ENCODE measurements around the gene PTPN18.

The PTPN18 gene

DNA sequence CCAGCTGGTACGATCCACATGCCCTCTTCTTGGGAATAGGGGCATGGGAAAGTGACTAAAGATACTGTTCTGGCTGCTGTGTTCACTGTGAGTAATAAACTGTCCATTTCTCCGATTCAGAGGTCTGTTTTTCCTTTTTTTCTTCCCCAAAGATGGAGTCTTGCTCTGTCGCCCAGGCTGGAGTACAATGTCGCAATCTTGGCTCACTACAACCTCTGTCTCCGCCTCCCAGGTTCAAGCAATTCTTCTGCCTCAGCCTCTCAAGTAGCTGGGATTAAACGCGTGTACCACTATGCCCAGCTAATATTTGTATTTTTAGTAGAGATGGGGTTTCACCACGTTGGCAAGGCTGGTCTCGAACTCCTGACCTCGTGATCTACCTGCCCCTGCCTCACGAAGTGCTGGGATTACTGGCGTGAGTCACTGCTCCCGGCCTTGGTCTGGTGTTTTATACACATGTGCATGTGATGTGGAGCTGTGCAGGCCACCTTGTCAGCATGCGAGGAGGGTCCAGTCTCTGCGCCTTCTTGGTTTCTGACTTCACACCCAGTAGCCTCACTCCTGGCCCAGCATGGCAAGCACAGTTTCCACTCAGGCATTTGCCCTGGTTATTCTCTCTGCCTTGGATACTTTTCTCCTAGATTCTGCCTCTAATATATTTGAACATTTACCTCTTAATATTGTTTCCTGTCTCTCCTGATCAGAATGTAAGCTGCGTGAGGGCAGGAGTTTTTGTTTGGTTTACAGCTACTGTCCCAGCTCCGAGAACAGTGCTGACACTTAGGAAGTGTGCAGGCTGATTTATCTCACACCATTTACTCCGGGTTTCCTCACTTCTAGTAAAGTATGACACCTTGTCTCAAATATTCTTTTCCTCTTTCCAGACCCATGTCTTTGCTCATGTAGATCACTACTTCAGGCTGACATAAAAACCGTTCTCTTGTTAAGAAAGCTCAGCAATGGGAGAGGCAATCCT, 19.7 kb downstream of the PTPN18 start:
- H3K27me3 Mint-ChIP-seq (ENCODE audit: low read depth), result no peaks in the 10 kb centered on the region
- H3K4me3 Mint-ChIP-seq, result peak overlapping the region; percentile 51
- peaks cover 69% of the 10 kb centered on the region for H3K36me3 Mint-ChIP-seq (ENCODE audit: low read depth)
- peaks cover 70% of the 10 kb centered on the region for H3K4me1 Mint-ChIP-seq (ENCODE audit: low read depth)
- peaks cover 3% of the 10 kb centered on the region for H3K9me3 Mint-ChIP-seq
- no peak for DNase-seq (ENCODE audit: low spot score)
- H3K27ac Mint-ChIP-seq, result peak overlapping the region; percentile 56

GRCh38 chr2:130376433-130377293, 20.8 kb downstream of the PTPN18 start:
- Mint-ChIP-seq H3K4me1 (ENCODE audit: low read depth) (peaks cover 63% of the 10 kb centered on the region), H3K9me3 (peaks cover 3% of the 10 kb centered on the region), H3K4me3 (peak overlapping the region; percentile 51), H3K36me3 (ENCODE audit: low read depth) (peaks cover 67% of the 10 kb centered on the region), H3K27me3 (ENCODE audit: low read depth) (no peaks in the 10 kb centered on the region), H3K27ac (peak overlapping the region; percentile 56)
- DNase-seq (ENCODE audit: low spot score), result no peak

DNA sequence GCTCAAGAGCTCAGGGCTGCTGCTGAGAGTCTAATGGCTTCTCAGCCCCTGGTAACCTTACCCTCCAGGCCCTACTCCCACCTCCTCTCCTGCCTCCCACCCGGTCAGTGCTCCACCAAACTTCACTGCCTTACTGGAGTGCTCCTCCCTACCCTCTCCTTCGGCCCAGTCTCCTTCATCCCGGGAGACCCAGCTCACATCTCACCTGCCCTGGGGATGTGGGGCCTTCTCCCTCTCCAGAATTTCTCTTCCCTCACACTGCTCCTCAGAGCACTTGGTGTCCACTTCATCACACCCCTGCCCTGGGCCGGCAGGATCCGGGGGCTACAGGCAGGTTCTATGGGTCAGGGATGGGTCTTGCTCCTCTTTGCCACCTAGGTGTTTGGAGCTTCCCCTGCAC, 21.6 kb downstream of the PTPN18 start:
- H3K36me3 Mint-ChIP-seq (ENCODE audit: low read depth), result peaks cover 74% of the 10 kb centered on the region

GRCh38 chr2:130378206-130378897, 22.5 kb downstream of the PTPN18 start:
- H3K9me3 Mint-ChIP-seq, result peaks cover 3% of the 10 kb centered on the region
- H3K27me3 Mint-ChIP-seq (ENCODE audit: low read depth), result no peaks in the 10 kb centered on the region
- no peak for DNase-seq (ENCODE audit: low spot score)
- peaks cover 79% of the 10 kb centered on the region for H3K36me3 Mint-ChIP-seq (ENCODE audit: low read depth)
- peaks cover 58% of the 10 kb centered on the region for H3K4me1 Mint-ChIP-seq (ENCODE audit: low read depth)
- H3K4me3 Mint-ChIP-seq, result no peak overlapping the region
- H3K27ac Mint-ChIP-seq, result no peak overlapping the region

More for the DNA sequence above, 21.6 kb downstream of the PTPN18 start:
- no peak overlapping the region for H3K27ac Mint-ChIP-seq
- peaks cover 3% of the 10 kb centered on the region for H3K9me3 Mint-ChIP-seq
- no peak for DNase-seq (ENCODE audit: low spot score)
- H3K27me3 Mint-ChIP-seq (ENCODE audit: low read depth), result no peaks in the 10 kb centered on the region
- peak overlapping the region; percentile 6 for H3K4me3 Mint-ChIP-seq
- peaks cover 61% of the 10 kb centered on the region for H3K4me1 Mint-ChIP-seq (ENCODE audit: low read depth)

- peaks cover 53% of the 10 kb centered on the region for H3K4me1 Mint-ChIP-seq (ENCODE audit: low read depth)
- H3K27me3 Mint-ChIP-seq (ENCODE audit: low read depth), result no peaks in the 10 kb centered on the region
- no peak overlapping the region for H3K4me3 Mint-ChIP-seq
- H3K27ac Mint-ChIP-seq, result no peak overlapping the region
- H3K9me3 Mint-ChIP-seq, result peaks cover 3% of the 10 kb centered on the region
- DNase-seq (ENCODE audit: low spot score), result no peak
- H3K36me3 Mint-ChIP-seq (ENCODE audit: low read depth), result peaks cover 73% of the 10 kb centered on the region
These were observed 23.0 kb downstream of the PTPN18 start for GRCh38 chr2:130378898-130379214.

DNA sequence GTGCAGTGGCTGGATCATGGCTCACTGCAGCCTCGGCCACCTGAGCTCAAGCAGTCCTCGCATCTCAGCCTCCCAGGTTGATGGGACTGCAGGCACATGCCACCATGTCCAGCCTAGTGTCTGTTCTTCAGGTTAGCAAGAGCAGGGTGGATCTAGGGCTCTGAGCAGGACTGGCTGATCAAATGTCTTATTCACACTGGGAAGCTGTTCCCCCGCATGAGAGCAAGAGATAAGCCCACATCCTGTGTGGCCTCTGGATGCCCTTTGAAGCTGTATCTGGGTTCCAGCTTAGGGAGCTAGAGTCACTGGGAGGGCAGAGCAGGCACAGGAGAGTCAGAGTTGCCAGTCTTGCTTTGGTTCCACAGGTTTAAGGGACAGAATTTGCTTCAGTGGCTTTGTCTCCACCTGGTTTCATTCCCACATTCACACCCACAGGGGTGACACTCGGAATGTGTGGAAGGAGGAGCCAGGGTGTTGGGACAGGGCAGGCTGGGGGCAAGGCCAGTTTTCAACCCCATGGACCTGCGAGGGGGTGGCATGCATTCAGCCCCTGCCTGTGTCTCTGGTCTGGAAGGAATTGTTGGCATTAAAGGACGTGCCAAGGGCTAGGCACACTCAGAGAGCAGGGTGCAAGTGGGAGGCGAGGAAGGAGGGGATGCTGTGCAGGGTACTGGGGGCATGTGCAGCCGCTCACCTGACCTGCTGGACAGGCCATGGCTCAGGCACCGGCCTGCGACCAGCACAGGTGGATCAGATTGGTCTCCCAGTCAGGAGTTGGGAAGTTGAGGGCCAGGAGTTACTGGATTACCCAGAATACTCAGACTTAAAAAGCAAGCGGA, 24.5 kb downstream of the PTPN18 start:
- Mint-ChIP-seq H3K9me3 (peaks cover 3% of the 10 kb centered on the region), H3K4me1 (ENCODE audit: low read depth) (peaks cover 42% of the 10 kb centered on the region), H3K27me3 (ENCODE audit: low read depth) (no peaks in the 10 kb centered on the region), H3K4me3 (peak overlapping the region; percentile 55), H3K27ac (no peak overlapping the region), H3K36me3 (ENCODE audit: low read depth) (peaks cover 60% of the 10 kb centered on the region)
- DNase-seq (ENCODE audit: low spot score), result peak; percentile 41

- Mint-ChIP-seq H3K27ac (no peak overlapping the region), H3K27me3 (ENCODE audit: low read depth) (no peaks in the 10 kb centered on the region), H3K36me3 (ENCODE audit: low read depth) (peaks cover 52% of the 10 kb centered on the region), H3K9me3 (no peaks in the 10 kb centered on the region), H3K4me3 (no peak overlapping the region), H3K4me1 (ENCODE audit: low read depth) (peaks cover 35% of the 10 kb centered on the region)
- no peak for DNase-seq (ENCODE audit: low spot score)
These were observed 25.3 kb downstream of the PTPN18 start for GRCh38 chr2:130381145-130381544.

DNA sequence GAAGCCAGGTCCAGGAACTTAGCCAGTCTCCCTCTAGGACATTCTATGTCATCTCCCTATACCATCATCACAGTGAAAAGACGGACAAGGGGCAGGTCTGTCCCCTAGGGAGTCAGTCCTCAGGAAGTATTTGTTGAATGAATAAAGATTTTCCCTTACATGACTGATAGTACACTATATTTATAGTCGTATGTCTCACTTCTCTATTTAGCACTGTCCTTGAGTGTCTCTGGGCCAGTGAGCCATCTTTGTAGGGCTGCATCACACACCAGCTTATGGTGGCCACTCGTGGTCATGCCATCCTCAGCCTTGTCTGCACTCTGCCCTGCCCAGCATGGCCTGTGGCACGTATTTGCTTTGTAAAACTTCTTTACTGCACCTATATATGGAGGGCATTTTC, 25.8 kb downstream of the PTPN18 start:
- Mint-ChIP-seq H3K27me3 (ENCODE audit: low read depth) (no peaks in the 10 kb centered on the region), H3K4me1 (ENCODE audit: low read depth) (peaks cover 32% of the 10 kb centered on the region), H3K27ac (no peak overlapping the region), H3K9me3 (no peaks in the 10 kb centered on the region), H3K36me3 (ENCODE audit: low read depth) (peaks cover 50% of the 10 kb centered on the region), H3K4me3 (no peak overlapping the region)
- no peak for DNase-seq (ENCODE audit: low spot score)

DNA sequence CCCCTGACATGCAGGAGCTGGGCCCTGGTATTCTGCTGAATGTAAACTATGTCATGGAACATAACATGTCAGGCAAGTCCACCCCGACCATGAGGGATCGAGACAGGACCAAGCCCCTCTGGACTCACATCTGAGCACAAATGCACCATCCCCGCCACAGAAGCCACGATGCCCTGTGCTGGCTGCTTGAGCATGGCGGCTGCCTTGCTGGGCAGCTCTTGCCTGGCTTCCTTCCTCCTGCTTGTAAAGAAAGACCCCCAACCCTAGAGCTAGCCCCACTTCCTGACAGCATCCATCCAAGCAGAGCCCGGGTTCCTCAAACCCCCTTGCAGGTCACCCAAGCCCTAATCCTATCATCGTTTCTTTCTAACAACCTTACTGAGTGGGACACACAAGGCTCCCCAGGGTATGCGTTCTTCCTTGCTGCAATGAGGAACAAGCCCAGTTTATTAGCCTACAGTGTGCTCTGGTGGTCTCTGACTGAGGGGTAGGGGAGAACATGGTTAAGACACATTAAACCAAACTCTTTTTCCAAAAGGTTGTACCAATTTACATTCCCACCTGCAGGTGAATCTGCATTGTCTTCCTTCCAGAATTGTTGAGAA, 26.6 kb downstream of the PTPN18 start:
- Mint-ChIP-seq H3K9me3 (no peaks in the 10 kb centered on the region), H3K27me3 (ENCODE audit: low read depth) (no peaks in the 10 kb centered on the region), H3K27ac (no peak overlapping the region), H3K4me3 (no peak overlapping the region), H3K36me3 (ENCODE audit: low read depth) (peaks cover 45% of the 10 kb centered on the region), H3K4me1 (ENCODE audit: low read depth) (peaks cover 26% of the 10 kb centered on the region)
- DNase-seq (ENCODE audit: low spot score), result no peak

DNA sequence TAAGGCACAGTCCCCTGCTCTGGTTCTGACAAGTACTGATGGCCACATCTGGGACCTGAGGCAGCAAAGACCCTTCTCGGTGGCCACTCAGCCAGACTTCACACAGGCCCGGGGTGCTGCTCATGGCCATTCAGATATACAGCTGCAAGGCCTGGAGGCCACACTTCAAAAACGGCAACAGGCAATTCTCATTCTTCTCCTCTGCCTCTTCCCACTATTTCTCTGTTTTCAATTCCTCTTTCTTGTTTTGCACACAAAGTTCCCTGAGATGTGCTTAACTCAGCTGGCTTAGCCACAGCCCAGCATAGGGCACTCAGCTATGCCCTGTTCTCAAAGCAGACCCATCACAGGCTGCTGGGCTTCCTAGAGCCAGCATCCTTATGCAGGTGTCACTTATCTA, 29.9 kb downstream of the PTPN18 start:
- DNase-seq (ENCODE audit: low spot score), result no peak
- Mint-ChIP-seq H3K9me3 (no peaks in the 10 kb centered on the region), H3K27me3 (ENCODE audit: low read depth) (no peaks in the 10 kb centered on the region), H3K4me3 (no peak overlapping the region), H3K4me1 (ENCODE audit: low read depth) (peaks cover 3% of the 10 kb centered on the region), H3K36me3 (ENCODE audit: low read depth) (peaks cover 22% of the 10 kb centered on the region), H3K27ac (no peak overlapping the region)

DNA sequence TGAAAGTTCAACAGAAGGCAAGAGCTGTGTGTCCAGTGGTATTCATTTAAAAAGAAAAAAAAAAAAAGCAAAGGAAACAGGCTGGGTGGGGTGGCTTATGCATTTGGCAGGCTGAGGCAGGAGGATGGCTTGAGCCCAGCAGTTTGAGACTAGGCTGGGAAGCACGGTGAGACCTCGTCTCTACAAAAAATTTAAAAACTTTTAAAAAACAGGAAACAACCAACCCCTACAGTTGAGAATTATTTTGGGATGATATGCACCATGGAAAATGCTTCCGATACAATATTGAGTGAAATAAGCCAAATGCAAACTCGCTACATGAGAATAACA, 31.2 kb downstream of the PTPN18 start:
- DNase-seq (ENCODE audit: low spot score), result no peak
- Mint-ChIP-seq H3K36me3 (ENCODE audit: low read depth) (peaks cover 16% of the 10 kb centered on the region), H3K4me3 (no peak overlapping the region), H3K9me3 (no peaks in the 10 kb centered on the region), H3K4me1 (ENCODE audit: low read depth) (peaks cover 10% of the 10 kb centered on the region), H3K27ac (no peak overlapping the region), H3K27me3 (ENCODE audit: low read depth) (peaks cover 2% of the 10 kb centered on the region)

DNA sequence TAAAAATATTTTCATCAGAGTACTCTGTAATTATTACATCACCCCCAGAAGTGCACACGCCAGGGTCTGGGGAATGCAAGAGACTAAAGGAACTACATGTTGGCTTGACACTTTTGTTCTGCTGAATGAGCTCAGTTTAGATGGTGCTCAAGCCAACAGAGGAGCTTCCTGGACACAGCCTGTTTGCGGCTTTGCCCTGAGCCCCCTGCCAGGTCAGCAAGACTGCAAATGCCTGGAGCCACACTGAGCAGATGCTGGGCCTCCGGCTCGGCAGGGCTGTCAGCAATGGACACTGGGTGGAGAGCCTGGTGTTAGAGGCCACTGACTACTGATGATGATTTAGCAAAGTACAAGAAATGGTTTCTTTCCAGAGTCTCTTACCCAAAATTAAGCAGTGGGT, 31.9 kb downstream of the PTPN18 start:
- H3K9me3 Mint-ChIP-seq, result no peaks in the 10 kb centered on the region
- no peak overlapping the region for H3K27ac Mint-ChIP-seq
- H3K4me1 Mint-ChIP-seq (ENCODE audit: low read depth), result peaks cover 10% of the 10 kb centered on the region
- H3K27me3 Mint-ChIP-seq (ENCODE audit: low read depth), result peaks cover 5% of the 10 kb centered on the region
- no peak overlapping the region for H3K4me3 Mint-ChIP-seq
- no peak for DNase-seq (ENCODE audit: low spot score)
- H3K36me3 Mint-ChIP-seq (ENCODE audit: low read depth), result peaks cover 8% of the 10 kb centered on the region
